GM12878 (cell line): Measurements from ENCODE around the gene KCNG3. TPM values are rescaled to one million over a fixed set of nuclear protein-coding genes. Genes with fewer than 3 reads are reported as not detected.

Source experiments
- ATAC-seq: fragments of 200-7000 bp; cut with Tn5 transposase; 3 replicates; pipeline ENCODE4 v1.9.1; 2020; ENCODE audit warnings: mild to moderate bottlenecking, moderate library complexity
- BruUV-seq: library from RNA; stranded (reverse); fragments of 400-500 nt; replicated peaks from 2 replicates; lab custom pipeline; 2021; lab: Mats Ljungman, UMichigan
- CTCF ChIA-PET: fragments of 300-600 bp; sonication (Branson Sonifier 250); formaldehyde crosslinking; extraction: SDS; loops from one replicate; lab custom pipeline; 2021; ENCODE audit warnings: inconsistent platforms; lab: Yijun Ruan, JAX
- POLR2A ChIA-PET: fragments of 350-600 bp; formaldehyde crosslinking; extraction: SDS; loops from one replicate; lab custom pipeline; 2021; ENCODE audit warnings: inconsistent platforms; lab: Charles Lee
- RAD21 ChIA-PET: fragments of 300-600 bp; sonication (Branson Sonifier 250); formaldehyde crosslinking; loops from one replicate; lab custom pipeline; 2023; ENCODE audit warnings: antibody characterized with exemption; ENCODE audit not compliant: unreplicated experiment; lab: Charles Lee
- SMC1A ChIA-PET: fragments of 300-600 bp; sonication (Branson Sonifier 250); formaldehyde crosslinking; loops from one replicate; lab custom pipeline; 2023; ENCODE audit not compliant: unreplicated experiment, uncharacterized antibody; lab: Charles Lee
- DNase-seq: peaks from one replicate; pipeline ENCODE4 v3.0.0-alpha.2; 2011; ENCODE audit warnings: low read depth, low spot score
- FAIRE-seq: peaks from 3 replicates; lab custom pipeline; 2011; peaks lifted over from hg19 to GRCh38; lab: Jason Lieb, UNC
- H2AFZ ChIP-seq: 2 replicates; pipeline ENCODE4 v1.6.0; 2011; ENCODE audit warnings: low read depth, low read length, control low read depth; ENCODE audit not compliant: control insufficient read depth
- H3K27ac ChIP-seq: 2 replicates; pipeline ENCODE4 v1.5.1; 2011; ENCODE audit warnings: control low read depth; ENCODE audit not compliant: control insufficient read depth, insufficient read depth
- H3K27me3 ChIP-seq, 2 experiments: replicated peaks in 1 of 2; 2 replicates each; pipeline versions ENCODE4 v1.6.0 to v1.6.1; 2011; ENCODE audit warnings: low read length in 1 of 2; ENCODE audit not compliant: control insufficient read depth in 2 of 2, insufficient read depth in 2 of 2
- H3K36me3 ChIP-seq, 2 experiments: 2 replicates each; pipeline ENCODE4 v1.5.1; 2011; ENCODE audit warnings: low read length in 1 of 2; ENCODE audit not compliant: control insufficient read depth in 2 of 2, insufficient read depth in 2 of 2
- H3K4me1 ChIP-seq: 2 replicates; pipeline ENCODE4 v1.6.1; 2011; ENCODE audit warnings: mild to moderate bottlenecking, low read length, moderate library complexity, mixed read lengths; ENCODE audit not compliant: control insufficient read depth, insufficient read depth
- H3K4me2 ChIP-seq: 2 replicates; pipeline ENCODE4 v1.6.0; 2011; ENCODE audit warnings: control low read depth; ENCODE audit not compliant: control insufficient read depth, insufficient read depth
- H3K4me3 ChIP-seq: fragments of 200-600 bp; sonication (generic); 2 replicates; pipeline ENCODE4 v1.5.1; 2016
- H3K79me2 ChIP-seq: 2 replicates; pipeline ENCODE4 v1.6.0; 2011; ENCODE audit warnings: low read length; ENCODE audit not compliant: control insufficient read depth, insufficient read depth
- H3K9ac ChIP-seq: 2 replicates; pipeline ENCODE4 v1.8.0; 2011; ENCODE audit warnings: low read length, control low read depth, mixed read lengths; ENCODE audit not compliant: control insufficient read depth, insufficient read depth
- H3K9me3 ChIP-seq: replicated peaks from 3 replicates; pipeline ENCODE4 v1.5.1; 2011; ENCODE audit warnings: mild to moderate bottlenecking, low read length; ENCODE audit not compliant: control insufficient read depth, insufficient read depth
- H4K20me1 ChIP-seq: 2 replicates; pipeline ENCODE4 v1.6.0; 2011; ENCODE audit not compliant: control insufficient read depth, insufficient read depth
- BRCA1 ChIP-seq: IDR thresholded peaks from 2 replicates; pipeline ENCODE4 v1.6.1; 2011; ENCODE audit warnings: low read depth, low read length, improper control_type of control experiment
- CHD4 ChIP-seq: fragments of 200-600 bp; sonication (generic); IDR thresholded peaks from 2 replicates; pipeline ENCODE4 v1.6.1; 2016; ENCODE audit warnings: mild to moderate bottlenecking
- JUND ChIP-seq: IDR thresholded peaks from 2 replicates; pipeline ENCODE4 v1.6.1; 2012; ENCODE audit warnings: low read depth, mild to moderate bottlenecking, low read length, improper control_type of control experiment, moderate library complexity
- MEF2A ChIP-seq: IDR thresholded peaks from 2 replicates; pipeline ENCODE4 v1.6.1; 2011; ENCODE audit warnings: low read depth, mild to moderate bottlenecking, low read length, moderate library complexity; ENCODE audit not compliant: insufficient read depth
- MTA3 ChIP-seq: IDR thresholded peaks from 2 replicates; pipeline ENCODE4 v1.6.1; 2012; ENCODE audit warnings: low read length, inconsistent platforms, borderline replicate concordance
- PAX5 ChIP-seq: IDR thresholded peaks from 2 replicates; pipeline ENCODE4 v1.6.1; 2011; ENCODE audit warnings: low read depth, low read length, borderline replicate concordance
- RAD21 ChIP-seq: IDR thresholded peaks from 2 replicates; pipeline ENCODE4 v1.6.1; 2011; ENCODE audit warnings: mild to moderate bottlenecking, low read depth, low read length, moderate library complexity; ENCODE audit not compliant: insufficient read depth
- RAD51 ChIP-seq: fragments of 450-650 bp; IDR thresholded peaks from 2 replicates; pipeline ENCODE4 v1.6.1; 2016; ENCODE audit warnings: moderate library complexity, mild to moderate bottlenecking, inconsistent platforms
- RUNX3 ChIP-seq: IDR thresholded peaks from 2 replicates; pipeline ENCODE4 v1.6.1; 2012; ENCODE audit warnings: low read length, inconsistent platforms
- ZNF622 ChIP-seq: fragments of 450-650 bp; IDR thresholded peaks from 2 replicates; pipeline ENCODE4 v1.6.1; 2017; ENCODE audit warnings: mild to moderate bottlenecking, inconsistent platforms
- WGBS: methylation state at CpG from one replicate; pipeline ENCODE4 v1.1.6; 2016; ENCODE audit warnings: low lambda C conversion rate; ENCODE audit not compliant: insufficient replicate concordance, insufficient coverage; ENCODE audit errors: missing lambda C conversion rate; 5-methylcytosine and 5-hydroxymethylcytosine counted together
- in situ Hi-C: fragments of 300-500 bp; cut with MboI; formaldehyde crosslinking; loops from 9 replicates; pipeline ENCODE4 v1.14.3; 2018; ENCODE audit warnings: mixed read lengths
- intact Hi-C: fragments of 100-400 bp; cut with micrococcal nuclease; formaldehyde crosslinking; loops from one replicate; pipeline ENCODE4 v1.14.2; 2022; ENCODE audit not compliant: unreplicated experiment
- polyA plus RNA-seq, 11 experiments: library from polyadenylated mRNA; depleted of rRNA in 4 of 11; unstranded in 6 of 11; stranded (reverse) in 5 of 11; fragments of >200 nt; fragmentation: Nextera tagmentation in 4 of 11; fragmentation: Illumina TruSeq in 1 of 11; extraction: Ambion mirVana in 4 of 11; extraction: Trizol in 1 of 11; gene quantifications; 1 replicate in 1 of 11; 2 replicates in 10 of 11; pipeline versions ENCODE4 v1.2.1 to v1.2.3, GENCODE V29; 2011 to 2016; ENCODE audit warnings: inconsistent platforms in 2 of 11, missing spikeins in 2 of 11, low read depth in 1 of 11
- total RNA-seq, 4 experiments: library from RNA; depleted of rRNA in 3 of 4; stranded (reverse); fragments of >200 nt in 3 of 4; fragmentation: Illumina TruSeq in 1 of 4; extraction: Trizol in 1 of 4; gene quantifications; 2 replicates each; pipeline versions ENCODE4 v1.2.1 to v1.2.3, GENCODE V29; 2013 to 2021
- TF ChIP-seq, protein P1 (sequence below): fragments of 150-350 bp; IDR thresholded peaks from 2 replicates; pipeline ENCODE4 v1.6.1; 2014; ENCODE audit warnings: mild to moderate bottlenecking, low read depth, low read length

Gene KCNG3
- total and polyA plus RNA-seq, 10 of the 15 experiments (the other 5 are each of a cell fraction or from before 2014, with no cell fraction given), result 0.01 to 0.06 (median 0.04) TPM; not detected in 4

- no peak for TF ChIP-seq RAD51
- no peak for TF ChIP-seq PAX5
- no peak for TF ChIP-seq RUNX3
- no peak for TF ChIP-seq ZNF622
- no peak for TF ChIP-seq MTA3
- no peak for TF ChIP-seq JUND
These were observed 49.9 kb downstream of the KCNG3 start (continued) for GRCh38 chr2:42443718-42444399.

- no TSS peak for BruUV-seq
- POLR2A ChIA-PET, result no interaction called here
- in situ Hi-C loops, result no loop called here
These were observed 51.0 kb downstream of the KCNG3 start for GRCh38 chr2:42442774-42443173.

DNA sequence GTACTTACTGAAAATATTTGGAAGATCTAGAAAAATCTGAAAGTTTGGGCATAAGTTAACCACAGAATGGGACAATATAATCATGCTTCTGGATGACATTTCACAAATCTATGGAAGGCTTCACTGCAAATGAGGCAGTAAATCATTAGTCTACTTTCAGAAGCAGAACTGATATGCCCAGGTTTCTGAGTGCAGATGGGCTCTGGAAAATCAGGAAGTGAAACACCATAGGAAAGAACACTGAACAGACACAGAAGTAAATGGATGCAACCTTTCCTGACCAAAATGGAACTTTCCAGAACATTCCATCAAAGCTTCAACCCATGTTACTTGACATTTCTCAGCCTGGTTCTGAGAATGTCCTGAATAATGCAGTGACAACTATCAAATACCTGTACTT, 55.1 kb downstream of the KCNG3 start:
- no peak for TF ChIP-seq RAD21
- TF ChIP-seq, protein P1, sequence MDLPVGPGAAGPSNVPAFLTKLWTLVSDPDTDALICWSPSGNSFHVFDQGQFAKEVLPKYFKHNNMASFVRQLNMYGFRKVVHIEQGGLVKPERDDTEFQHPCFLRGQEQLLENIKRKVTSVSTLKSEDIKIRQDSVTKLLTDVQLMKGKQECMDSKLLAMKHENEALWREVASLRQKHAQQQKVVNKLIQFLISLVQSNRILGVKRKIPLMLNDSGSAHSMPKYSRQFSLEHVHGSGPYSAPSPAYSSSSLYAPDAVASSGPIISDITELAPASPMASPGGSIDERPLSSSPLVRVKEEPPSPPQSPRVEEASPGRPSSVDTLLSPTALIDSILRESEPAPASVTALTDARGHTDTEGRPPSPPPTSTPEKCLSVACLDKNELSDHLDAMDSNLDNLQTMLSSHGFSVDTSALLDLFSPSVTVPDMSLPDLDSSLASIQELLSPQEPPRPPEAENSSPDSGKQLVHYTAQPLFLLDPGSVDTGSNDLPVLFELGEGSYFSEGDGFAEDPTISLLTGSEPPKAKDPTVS, result 0 out of 2 replicates have a peak, but pooled peaks have one; percentile 40
- in situ Hi-C loops (no loop called here), intact Hi-C loops (no loop called here)
- no TSS peak for BruUV-seq
- POLR2A ChIA-PET, result no interaction called here
- Histone ChIP-seq H4K20me1 (no peaks in the 10 kb centered on the region), H3K27ac (no peak overlapping the region), H3K4me1 (no peaks in the 10 kb centered on the region), H3K27me3 (no peaks in the 10 kb centered on the region), H2AFZ (no peak overlapping the region), H3K36me3 (no peaks in the 10 kb centered on the region), H3K9ac (no peak overlapping the region), H3K4me3 (no peak overlapping the region), H3K79me2 (no peaks in the 10 kb centered on the region), H3K4me2 (no peak overlapping the region), H3K9me3 (no peaks in the 10 kb centered on the region)
- ATAC-seq, result no peak
- no peak for DNase-seq
- RAD21 ChIA-PET, result no interaction called here
- SMC1A ChIA-PET, result interaction anchor here (0.6 kb wide), 1 partner anchor 19 kb away, joined by 4 read pairs; no protein-coding TSS in a partner anchor
- no peak for FAIRE-seq
- CTCF ChIA-PET, result no interaction called here

More at GRCh38 chr2:42442774-42443173, 51.0 kb downstream of the KCNG3 start:
- 37% methylated on average over 2 of the region's 2 CpGs for WGBS
- TF ChIP-seq CHD4, result no peak
- no peak for TF ChIP-seq BRCA1
- TF ChIP-seq MEF2A, result no peak
- Histone ChIP-seq H3K36me3 (no peaks in the 10 kb centered on the region), H3K4me2 (no peak overlapping the region), H3K27me3 (peaks cover 0 to 2% of the 10 kb centered on the region in 2 experiments; a peak in 1 of 4 replicates), H3K9me3 (no peaks in the 10 kb centered on the region), H3K4me3 (no peak overlapping the region), H4K20me1 (no peaks in the 10 kb centered on the region), H2AFZ (no peak overlapping the region), H3K9ac (no peak overlapping the region), H3K4me1 (no peaks in the 10 kb centered on the region), H3K27ac (no peak overlapping the region), H3K79me2 (no peaks in the 10 kb centered on the region)
- intact Hi-C loops, result no loop called here
- no peak for DNase-seq
- FAIRE-seq, result no peak
- ChIA-PET CTCF (no interaction called here), RAD21 (no interaction called here), SMC1A (no interaction called here)
- ATAC-seq, result no peak
